HEK293T (cell line): ENCODE measurements around the gene PRR33.

ENCODE experiments used
- CTCF ChIA-PET: fragments of 350-600 bp; formaldehyde crosslinking; extraction: SDS; loops from one replicate; lab custom pipeline; 2021; ENCODE audit warnings: antibody characterized with exemption, inconsistent platforms; lab: Yijun Ruan, JAX
- POLR2A ChIA-PET: fragments of 350-600 bp; formaldehyde crosslinking; extraction: SDS; loops from one replicate; lab custom pipeline; 2020; ENCODE audit warnings: antibody characterized with exemption, inconsistent platforms; lab: Yijun Ruan, JAX
- DNase-seq: peaks from one replicate; pipeline ENCODE4 v3.0.0; 2012; ENCODE audit warnings: mixed read lengths; ENCODE audit errors: extremely low spot score
- ARNT ChIP-seq: fragments of 450-650 bp; IDR thresholded peaks from 2 replicates; pipeline ENCODE4 v1.6.1; 2017; ENCODE audit warnings: mild to moderate bottlenecking
- BHLHE40 ChIP-seq: fragments of 450-650 bp; IDR thresholded peaks from 2 replicates; pipeline ENCODE4 v1.6.1; 2016; ENCODE audit warnings: mild to moderate bottlenecking, moderate library complexity, borderline replicate concordance
- CTBP1 ChIP-seq: fragments of 450-650 bp; IDR thresholded peaks from 2 replicates; pipeline ENCODE4 v1.6.1; 2016; ENCODE audit warnings: borderline replicate concordance
- ELF4 ChIP-seq: fragments of 450-650 bp; IDR thresholded peaks from 2 replicates; pipeline ENCODE4 v1.6.1; 2017; ENCODE audit warnings: antibody characterized with exemption
- FOXA1 ChIP-seq: fragments of 450-650 bp; IDR thresholded peaks from 2 replicates; pipeline ENCODE4 v1.6.1; 2016; ENCODE audit warnings: mild to moderate bottlenecking
- FOXK2 ChIP-seq: fragments of 450-650 bp; IDR thresholded peaks from 2 replicates; pipeline ENCODE4 v1.6.1; 2016; ENCODE audit warnings: mild to moderate bottlenecking
- FOXM1 ChIP-seq: fragments of 450-650 bp; IDR thresholded peaks from 2 replicates; pipeline ENCODE4 v1.6.1; 2017; ENCODE audit warnings: mild to moderate bottlenecking, borderline replicate concordance
- HDGF ChIP-seq: fragments of 450-650 bp; IDR thresholded peaks from 2 replicates; pipeline ENCODE4 v1.6.1; 2017; ENCODE audit warnings: antibody characterized with exemption, borderline replicate concordance
- L3MBTL2 ChIP-seq: fragments of 450-650 bp; conservative IDR thresholded peaks from 2 replicates; pipeline ENCODE4 v1.6.1; 2016; ENCODE audit warnings: mild to moderate bottlenecking
- LEF1 ChIP-seq: fragments of 450-650 bp; IDR thresholded peaks from 2 replicates; pipeline ENCODE4 v1.6.1; 2017; ENCODE audit warnings: mild to moderate bottlenecking, borderline replicate concordance
- NFRKB ChIP-seq: fragments of 450-650 bp; IDR thresholded peaks from 2 replicates; pipeline ENCODE4 v1.6.1; 2016; ENCODE audit warnings: mild to moderate bottlenecking, moderate library complexity
- SP1 ChIP-seq: fragments of 450-650 bp; IDR thresholded peaks from 2 replicates; pipeline ENCODE4 v1.6.1; 2017
- SUZ12 ChIP-seq: fragments of 450-650 bp; IDR thresholded peaks from 2 replicates; pipeline ENCODE4 v1.6.1; 2016; ENCODE audit warnings: mild to moderate bottlenecking
- TARDBP ChIP-seq: fragments of 450-650 bp; IDR thresholded peaks from 2 replicates; pipeline ENCODE4 v1.6.1; 2016
- ZNF384 ChIP-seq: fragments of 450-650 bp; IDR thresholded peaks from 2 replicates; pipeline ENCODE4 v1.6.1; 2016
- TF ChIP-seq, protein P1 (sequence below): fragments of 450-650 bp; IDR thresholded peaks from 2 replicates; pipeline ENCODE4 v1.6.1; 2016

The PRR33 gene

DNA sequence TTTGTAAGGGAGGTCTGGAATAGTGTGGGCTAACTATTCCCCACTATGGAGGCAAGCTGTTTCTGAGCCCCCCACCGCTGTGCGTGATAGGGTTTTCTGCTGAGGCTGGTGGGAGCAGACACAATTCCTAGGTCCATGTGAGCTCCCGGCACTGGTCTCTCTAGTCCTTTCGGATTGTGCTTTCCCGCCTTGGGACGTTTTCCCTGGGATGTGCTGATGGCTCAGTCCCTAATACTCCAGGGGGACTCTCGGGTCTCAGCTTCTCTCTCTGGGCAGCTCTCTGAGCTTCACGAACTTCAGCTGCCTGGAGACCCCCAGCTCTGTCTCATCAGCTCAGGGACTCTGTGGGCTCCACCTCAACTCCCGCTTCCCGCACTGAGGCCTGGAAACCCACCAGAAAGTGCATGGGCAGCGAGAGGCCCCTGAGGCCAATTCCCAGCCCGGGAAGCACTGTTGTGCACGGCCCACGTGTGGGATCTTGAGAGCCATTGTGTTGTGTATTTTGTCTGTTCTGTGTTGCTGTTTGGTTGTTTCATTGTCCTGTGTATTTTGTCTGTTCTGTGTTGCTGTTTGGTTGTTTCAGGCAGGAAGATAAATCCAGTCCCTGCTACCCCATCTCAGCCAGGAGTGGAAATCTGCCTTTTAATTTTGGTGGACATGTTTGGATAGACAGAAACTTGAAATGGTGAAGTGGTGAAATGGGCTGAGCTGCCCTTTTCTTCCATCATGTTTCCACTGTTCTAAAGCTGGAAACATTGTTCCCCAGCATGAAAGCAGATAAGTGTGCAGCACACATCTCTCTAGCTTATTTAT, 15.1 kb upstream of the PRR33 start:
- TF ChIP-seq TARDBP (no peak), SP1 (no peak), FOXM1 (no peak), SUZ12 (no peak), NFRKB (no peak), BHLHE40 (no peak), LEF1 (no peak), ZNF384 (no peak), ELF4 (no peak), ARNT (no peak), L3MBTL2 (no peak), FOXA1 (no peak), CTBP1 (no peak)
- TF ChIP-seq, protein P1, sequence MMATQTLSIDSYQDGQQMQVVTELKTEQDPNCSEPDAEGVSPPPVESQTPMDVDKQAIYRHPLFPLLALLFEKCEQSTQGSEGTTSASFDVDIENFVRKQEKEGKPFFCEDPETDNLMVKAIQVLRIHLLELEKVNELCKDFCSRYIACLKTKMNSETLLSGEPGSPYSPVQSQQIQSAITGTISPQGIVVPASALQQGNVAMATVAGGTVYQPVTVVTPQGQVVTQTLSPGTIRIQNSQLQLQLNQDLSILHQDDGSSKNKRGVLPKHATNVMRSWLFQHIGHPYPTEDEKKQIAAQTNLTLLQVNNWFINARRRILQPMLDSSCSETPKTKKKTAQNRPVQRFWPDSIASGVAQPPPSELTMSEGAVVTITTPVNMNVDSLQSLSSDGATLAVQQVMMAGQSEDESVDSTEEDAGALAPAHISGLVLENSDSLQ = no peak
- CTCF ChIA-PET = interaction anchor here (0.6 to 1.0 kb wide), 4 partner anchors 15 to 250 kb away, joined by 3 to 6 read pairs (median 3); no protein-coding TSS in a partner anchor
- no peak for DNase-seq
- POLR2A ChIA-PET = no interaction called here

DNA sequence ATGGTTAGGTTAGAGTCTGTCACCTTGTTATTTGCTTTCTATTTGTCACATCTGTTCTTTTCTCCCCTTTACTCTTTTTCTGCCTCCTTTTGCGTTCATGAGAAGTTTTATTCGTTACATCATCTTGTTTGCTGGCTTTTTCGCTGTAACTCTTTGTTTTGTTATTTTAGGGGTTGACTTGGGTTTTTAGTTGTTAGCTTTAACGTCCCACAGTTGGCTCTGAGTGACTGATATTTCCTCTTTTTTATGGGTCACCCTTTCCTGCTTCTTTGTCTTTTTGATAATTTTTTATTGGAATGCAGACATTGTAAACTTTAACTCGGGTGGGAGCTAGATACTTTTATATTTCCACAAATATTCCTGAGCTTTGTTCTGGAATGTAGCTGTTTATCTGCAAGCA, 14.5 kb upstream of the PRR33 start:
- POLR2A ChIA-PET = no interaction called here
- no peak for DNase-seq
- TF ChIP-seq NFRKB (no peak), LEF1 (no peak), HDGF (no peak), SUZ12 (no peak), BHLHE40 (no peak), ARNT (no peak), FOXM1 (no peak), L3MBTL2 (no peak), ZNF384 (no peak), FOXK2 (no peak), SP1 (no peak), ELF4 (no peak)
- TF ChIP-seq, protein P1 = no peak
- CTCF ChIA-PET = interaction anchor here (0.6 to 1.0 kb wide), 3 partner anchors 15 to 250 kb away, joined by 3 read pairs; no protein-coding TSS in a partner anchor

DNA sequence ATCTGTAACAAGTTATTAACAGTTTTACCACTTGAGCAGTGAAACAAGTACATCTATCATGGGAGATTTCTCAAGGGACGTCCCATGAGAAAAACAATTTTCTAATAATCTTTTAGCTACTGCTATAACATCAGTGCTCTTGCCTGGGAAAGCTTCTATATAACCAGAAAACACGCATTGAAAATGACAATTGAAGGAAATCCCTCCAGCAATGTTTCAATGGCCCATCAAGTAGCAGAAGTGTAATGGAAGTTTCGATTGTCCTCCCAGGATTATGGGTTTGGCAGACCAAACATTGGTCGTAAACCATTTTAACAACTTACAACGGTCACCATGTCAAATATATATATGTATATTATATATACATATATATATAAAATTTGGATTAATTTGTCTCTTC, 8.0 kb upstream of the PRR33 start:
- no peak for DNase-seq
- ChIA-PET POLR2A (no interaction called here), CTCF (no interaction called here)
- TF ChIP-seq ELF4 = no peak
- no peak for TF ChIP-seq LEF1
- TF ChIP-seq FOXA1 = no peak
- TF ChIP-seq SP1 = no peak
- no peak for TF ChIP-seq HDGF
- no peak for TF ChIP-seq TARDBP
- no peak for TF ChIP-seq ARNT
- no peak for TF ChIP-seq SUZ12

DNA sequence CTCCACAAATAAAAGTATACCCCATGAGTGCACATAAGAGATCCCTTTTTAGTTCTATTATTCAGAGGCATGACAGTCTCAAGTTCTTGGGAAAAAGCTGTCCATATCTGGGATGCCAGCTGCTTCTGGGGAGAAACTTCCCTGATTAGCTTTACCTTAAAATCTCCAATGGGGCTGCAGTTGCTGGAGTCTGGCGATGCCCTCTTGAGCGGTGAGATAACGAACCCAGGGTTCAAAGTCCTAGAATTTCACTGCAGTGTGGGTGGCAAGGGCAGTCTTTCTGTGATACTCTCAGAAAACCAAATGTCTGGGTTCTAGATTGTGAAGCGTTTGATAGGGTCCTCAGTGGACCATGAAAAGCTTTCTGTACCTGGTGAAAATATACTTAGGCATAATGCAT, 7.4 kb upstream of the PRR33 start:
- TF ChIP-seq TARDBP (no peak), HDGF (no peak), FOXK2 (no peak), ARNT (no peak), SUZ12 (no peak), ZNF384 (no peak), ELF4 (no peak), LEF1 (no peak), BHLHE40 (no peak), FOXM1 (no peak), FOXA1 (no peak), CTBP1 (no peak)
- no peak for DNase-seq
- ChIA-PET POLR2A (no interaction called here), CTCF (no interaction called here)

DNA sequence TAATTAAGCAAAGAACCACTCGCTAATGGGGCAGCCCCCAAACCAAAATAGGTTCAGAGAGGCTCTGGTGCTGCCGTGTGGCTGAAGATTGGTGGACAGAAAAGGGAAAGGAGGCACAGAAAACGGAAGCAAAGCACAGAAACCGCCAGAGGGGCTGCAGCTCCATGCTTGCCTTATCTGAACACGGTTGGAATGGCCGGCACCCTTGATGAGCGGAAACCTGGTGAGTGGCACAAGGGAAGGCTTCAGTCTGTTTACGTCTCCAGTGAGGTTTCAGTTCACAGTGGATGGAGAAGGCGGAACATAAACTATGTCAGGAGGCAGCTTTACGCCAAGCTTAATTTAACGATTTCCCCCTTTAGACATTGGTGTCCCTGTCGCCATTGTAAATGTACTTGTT, 5.2 kb upstream of the PRR33 start:
- CTCF ChIA-PET = no interaction called here
- POLR2A ChIA-PET = no interaction called here
- no peak for DNase-seq
- TF ChIP-seq SUZ12 (no peak), FOXK2 (no peak), ZNF384 (no peak), L3MBTL2 (no peak), TARDBP (no peak)

DNA sequence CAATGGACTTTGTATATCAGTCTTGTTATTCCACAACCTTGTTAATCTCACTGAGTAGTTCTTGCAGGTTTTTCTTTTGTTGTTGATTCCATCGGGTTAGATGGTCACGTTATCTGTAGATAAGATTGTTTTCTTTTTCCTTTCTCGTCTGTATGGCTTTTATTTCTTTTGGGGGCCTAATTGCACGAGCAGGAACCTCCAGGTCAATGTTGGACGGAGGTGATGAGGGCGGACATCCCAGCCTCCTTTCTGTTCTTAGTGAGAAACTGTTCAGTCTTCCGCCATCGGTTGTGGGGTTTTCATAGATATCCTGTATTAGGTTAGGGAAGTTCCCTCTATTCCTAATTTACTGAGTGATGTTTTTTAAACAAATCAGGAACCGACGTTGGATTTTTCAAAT, 4.8 kb upstream of the PRR33 start:
- ChIA-PET POLR2A (no interaction called here), CTCF (no interaction called here)
- no peak for DNase-seq
- TF ChIP-seq TARDBP (no peak), FOXK2 (no peak), LEF1 (no peak), L3MBTL2 (no peak), ARNT (no peak), CTBP1 (no peak), NFRKB (no peak), SUZ12 (no peak), ELF4 (no peak), ZNF384 (no peak), BHLHE40 (no peak), FOXM1 (no peak), FOXA1 (no peak), HDGF (no peak), SP1 (no peak)
- TF ChIP-seq, protein P1 = no peak
